Psoas muscle (tissue), 8 donors: ENCODE data around the gene PTPN3. TPM values are rescaled to one million over a fixed set of nuclear protein-coding genes. Genes with fewer than 3 reads are reported as not detected.
"Not testable (repeated sequence)": the region's sequence is repeated elsewhere in the genome, so short reads cannot be mapped to it uniquely, and the experiment has no call there.

Experiments
- ATAC-seq, 4 donors: fragments of 200-7000 bp; cut with Tn5 transposase; one replicate each; pipeline ENCODE4 v1.9.1; 2020; ENCODE audit warnings: moderate library complexity in 3 of 4, mild to moderate bottlenecking in 2 of 4
- DNase-seq, 2 donors: peaks; one replicate each; pipeline ENCODE4 v3.0.0-alpha.2; 2020
- H3K27ac ChIP-seq: fragments of 200-600 bp; one replicate; pipeline ENCODE4 v1.8.0; 2022
- H3K27me3 ChIP-seq, 3 donors: fragments of 200-600 bp in 1 of 3; one replicate each; pipeline versions ENCODE4 v1.6.1 to v1.8.0; 2013 to 2022; ENCODE audit warnings: low read length in 2 of 3, mild to moderate bottlenecking in 2 of 3, moderate library complexity in 1 of 3; ENCODE audit not compliant: insufficient read depth in 3 of 3
- H3K36me3 ChIP-seq, 2 donors: fragments of 200-600 bp in 1 of 2; one replicate each; pipeline versions ENCODE4 v1.6.1 to v1.8.0; 2013 to 2022; ENCODE audit warnings: low read depth in 1 of 2, mild to moderate bottlenecking in 1 of 2, moderate library complexity in 1 of 2; ENCODE audit not compliant: insufficient read depth in 1 of 2
- H3K4me1 ChIP-seq: fragments of 200-600 bp; one replicate; pipeline ENCODE4 v1.8.0; 2022
- H3K4me3 ChIP-seq: fragments of 200-600 bp; one replicate; pipeline ENCODE4 v1.8.0; 2022; ENCODE audit warnings: mild to moderate bottlenecking
- H3K9me3 ChIP-seq: fragments of 200-600 bp; one replicate; pipeline ENCODE4 v1.8.0; 2022
- WGBS, 3 donors: extraction: QIAGEN DNeasy Blood & Tissue Kit; methylation state at CpG; one replicate each; pipeline versions ENCODE4 v1.1.6 to v1.1.7; 2013; 5-methylcytosine and 5-hydroxymethylcytosine counted together
- intact Hi-C, 2 donors: fragments of 100-400 bp; cut with DNase I; formaldehyde crosslinking; loops; one replicate each; pipeline versions ENCODE4 v1.11.0 to v1.14.2; 2022
- polyA plus RNA-seq, 3 donors: library from polyadenylated mRNA; stranded (reverse); fragments of 200-250 nt; gene quantifications; one replicate each; pipeline ENCODE4 v1.2.3, GENCODE V29; 2013
- total RNA-seq, 4 donors: library from RNA; stranded (reverse); fragmentation: NEBNext Ultra II Directional in 2 of 4; extraction: Animal tissue kit (Norgen Biotek cat#: 25700) in 2 of 4; gene quantifications; one replicate each; pipeline versions ENCODE4 v1.2.1 to v1.2.4, GENCODE V29; 2021 to 2023
- TF ChIP-seq, protein P1 (sequence below): fragments of 200-600 bp; IDR thresholded peaks from one replicate; pipeline ENCODE4 v1.8.0; 2022; ENCODE audit warnings: antibody characterized with exemption
- donor health status: healthy with polysubstance abuse.
- donor health status: DM: no; HTN: no; CAD: no; lungs with moderate emphysema.
- donor health status: Bipolar disorder and iron deficiency.
- donor health status: healthy.
- donor health status: DM: yes; HTN: yes; CAD: no.
- donor health status: DM: no; HTN: no; CAD: no.
- donor health status: DM: no; HTN: no; CAD: no.
- donor health status: DM: yes; HTN: yes; CAD: no.

The PTPN3 gene
- total and polyA plus RNA-seq, 7 donors, result 8.8 to 130 (median 46.5) TPM

DNA sequence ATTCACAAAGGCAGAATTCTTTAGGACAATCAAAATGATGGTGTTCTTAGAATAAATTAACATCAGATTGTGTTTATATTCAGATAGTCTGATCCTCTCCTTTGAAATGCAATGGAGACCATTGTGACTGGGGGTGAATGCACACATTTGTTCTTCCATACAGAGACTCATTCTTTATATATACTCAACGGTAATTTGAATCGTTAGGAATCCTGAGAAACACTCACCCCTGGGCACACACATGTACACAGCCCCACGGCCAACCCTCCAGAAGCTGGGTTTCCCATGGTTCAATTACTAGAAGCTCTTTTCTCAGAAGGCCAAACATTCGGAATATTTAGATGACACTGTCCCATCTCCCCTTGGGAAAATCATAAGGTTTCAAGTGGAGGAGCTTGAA, 119.8 kb downstream of the PTPN3 start:
- no peak for DNase-seq
- no peak for ATAC-seq
- H3K36me3 ChIP-seq, result peaks cover 0 to 65% of the 10 kb centered on the region in 2 donors
- intact Hi-C loops, result no loop called here
- H3K27ac ChIP-seq, result no peak overlapping the region
- 56 to 81% (median 64%) methylated on average over 4 of the region's 4 CpGs for WGBS, 3 donors
- TF ChIP-seq, protein P1, sequence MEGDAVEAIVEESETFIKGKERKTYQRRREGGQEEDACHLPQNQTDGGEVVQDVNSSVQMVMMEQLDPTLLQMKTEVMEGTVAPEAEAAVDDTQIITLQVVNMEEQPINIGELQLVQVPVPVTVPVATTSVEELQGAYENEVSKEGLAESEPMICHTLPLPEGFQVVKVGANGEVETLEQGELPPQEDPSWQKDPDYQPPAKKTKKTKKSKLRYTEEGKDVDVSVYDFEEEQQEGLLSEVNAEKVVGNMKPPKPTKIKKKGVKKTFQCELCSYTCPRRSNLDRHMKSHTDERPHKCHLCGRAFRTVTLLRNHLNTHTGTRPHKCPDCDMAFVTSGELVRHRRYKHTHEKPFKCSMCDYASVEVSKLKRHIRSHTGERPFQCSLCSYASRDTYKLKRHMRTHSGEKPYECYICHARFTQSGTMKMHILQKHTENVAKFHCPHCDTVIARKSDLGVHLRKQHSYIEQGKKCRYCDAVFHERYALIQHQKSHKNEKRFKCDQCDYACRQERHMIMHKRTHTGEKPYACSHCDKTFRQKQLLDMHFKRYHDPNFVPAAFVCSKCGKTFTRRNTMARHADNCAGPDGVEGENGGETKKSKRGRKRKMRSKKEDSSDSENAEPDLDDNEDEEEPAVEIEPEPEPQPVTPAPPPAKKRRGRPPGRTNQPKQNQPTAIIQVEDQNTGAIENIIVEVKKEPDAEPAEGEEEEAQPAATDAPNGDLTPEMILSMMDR, result no peak
- no peaks in the 10 kb centered on the region for H3K27me3 ChIP-seq
- no peaks in the 10 kb centered on the region for H3K4me1 ChIP-seq
- H3K9me3 ChIP-seq, result no peaks in the 10 kb centered on the region
- H3K4me3 ChIP-seq, result no peak overlapping the region

DNA sequence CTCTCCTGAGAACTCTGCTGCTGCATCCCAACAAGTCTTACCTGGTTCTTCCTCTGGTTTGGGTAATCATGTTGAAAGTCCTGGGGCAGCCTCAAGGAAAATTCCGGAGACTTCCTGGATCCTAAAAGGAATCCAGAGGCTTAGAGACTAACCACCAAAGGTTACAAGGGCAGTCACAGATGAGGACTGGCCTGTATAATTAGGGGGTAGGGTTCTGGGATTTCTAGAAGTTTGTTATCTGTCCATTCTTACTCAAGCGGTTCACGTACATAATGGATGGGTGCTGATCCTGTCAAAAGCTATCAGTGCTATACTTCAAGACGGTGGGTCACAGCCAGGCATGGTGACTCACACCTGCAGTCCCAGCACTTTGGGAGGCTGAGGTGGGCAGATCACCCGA, 125.9 kb downstream of the PTPN3 start:
- Histone ChIP-seq H3K4me1 (no peaks in the 10 kb centered on the region), H3K36me3 (peaks cover 0 to 6% of the 10 kb centered on the region in 2 donors), H3K27me3 (no peaks in the 10 kb centered on the region), H3K9me3 (no peaks in the 10 kb centered on the region), H3K4me3 (no peak overlapping the region), H3K27ac (no peak overlapping the region)
- ATAC-seq (no peak), DNase-seq (no peak)
- WGBS, 3 donors, result 91 to 92% (median 91%) methylated on average over 5 of the region's 5 CpGs
- intact Hi-C loops, result no loop called here
- TF ChIP-seq, protein P1, result no peak

DNA sequence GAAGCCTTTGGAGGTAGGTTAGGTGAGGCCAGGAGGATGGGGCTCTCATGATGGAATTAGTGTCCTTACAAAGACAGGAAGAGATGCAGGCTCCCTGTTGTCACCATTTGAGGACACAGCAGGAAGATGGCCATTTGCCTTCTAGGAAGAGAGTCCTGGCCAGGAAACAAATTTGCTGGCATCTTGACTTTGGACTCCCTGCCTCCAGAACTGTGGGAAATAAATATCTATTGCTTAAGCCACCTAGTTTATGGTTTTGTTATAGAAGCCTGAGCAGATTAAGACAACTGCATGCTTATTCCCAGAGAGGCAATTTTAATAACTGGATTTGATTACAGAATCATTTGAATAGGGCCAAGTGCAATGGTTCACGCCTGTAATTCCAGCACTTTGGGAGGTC, 126.7 kb downstream of the PTPN3 start:
- DNase-seq (no peak), ATAC-seq (no peak)
- intact Hi-C loops, result no loop called here
- Histone ChIP-seq H3K27me3 (no peaks in the 10 kb centered on the region), H3K4me1 (no peaks in the 10 kb centered on the region), H3K4me3 (no peak overlapping the region), H3K27ac (no peak overlapping the region), H3K9me3 (no peaks in the 10 kb centered on the region), H3K36me3 (no peaks in the 10 kb centered on the region)
- WGBS, 3 donors, result 90 to 93% (median 91%) methylated on average over 1 of the region's 1 CpG
- TF ChIP-seq, protein P1, result no peak

DNA sequence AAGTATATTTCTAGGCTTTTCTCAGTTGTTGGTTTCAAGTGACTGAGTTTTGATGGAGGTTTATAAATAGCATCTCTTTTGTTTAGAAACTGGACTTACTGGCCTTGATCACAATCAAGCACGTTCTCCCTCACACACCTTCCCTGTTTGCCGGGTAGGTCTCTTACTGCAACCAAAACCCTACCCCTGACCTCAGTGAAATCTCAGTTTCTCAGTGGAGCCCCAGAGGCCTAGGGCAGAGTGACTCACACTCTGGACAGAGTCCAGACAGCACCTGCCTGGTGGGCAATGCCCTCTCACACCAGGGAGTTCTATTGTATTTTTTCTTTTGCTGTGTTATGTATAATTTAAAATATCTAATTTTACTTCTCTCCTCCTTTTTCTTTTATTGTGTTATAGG, 128.8 kb downstream of the PTPN3 start:
- no peak for ATAC-seq
- DNase-seq, result no peak
- TF ChIP-seq, protein P1, result no peak
- H3K9me3 ChIP-seq, result no peaks in the 10 kb centered on the region
- WGBS, 3 donors, result 72 to 86% (median 78%) methylated on average over 2 of the region's 2 CpGs
- H3K4me3 ChIP-seq, result no peak overlapping the region
- no peaks in the 10 kb centered on the region for H3K36me3 ChIP-seq
- no peaks in the 10 kb centered on the region for H3K27me3 ChIP-seq
- H3K4me1 ChIP-seq, result no peaks in the 10 kb centered on the region
- H3K27ac ChIP-seq, result no peak overlapping the region
- intact Hi-C loops, result no loop called here

DNA sequence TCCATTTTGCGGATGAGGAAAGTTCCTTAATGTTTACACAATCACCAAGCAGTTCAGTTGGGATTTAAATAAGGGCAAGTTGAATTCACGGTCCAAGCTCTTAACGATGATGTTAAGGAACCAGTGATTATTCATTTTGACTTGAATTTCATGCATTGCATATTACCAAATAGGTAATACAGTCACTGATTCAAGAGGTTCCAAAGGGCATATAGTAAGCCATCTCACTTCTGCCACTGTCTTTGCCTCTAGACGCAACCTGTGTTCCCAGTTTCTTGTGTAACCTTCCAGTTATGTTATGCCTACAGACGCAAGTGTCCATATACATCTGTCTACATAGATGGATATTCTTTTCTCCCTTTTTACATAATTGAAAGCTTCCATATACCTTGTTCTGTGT, 137.3 kb downstream of the PTPN3 start:
- TF ChIP-seq, protein P1, result no peak
- Histone ChIP-seq H3K27me3 (peaks cover 0 to 2% (median 0%) of the 10 kb centered on the region in 3 donors), H3K27ac (no peak overlapping the region), H3K36me3 (no peaks in the 10 kb centered on the region), H3K9me3 (no peaks in the 10 kb centered on the region), H3K4me3 (no peak overlapping the region), H3K4me1 (no peaks in the 10 kb centered on the region)
- no peak for DNase-seq
- 77 to 87% (median 85%) methylated on average over 5 of the region's 5 CpGs for WGBS, 3 donors
- intact Hi-C loops, result no loop called here
- no peak for ATAC-seq

DNA sequence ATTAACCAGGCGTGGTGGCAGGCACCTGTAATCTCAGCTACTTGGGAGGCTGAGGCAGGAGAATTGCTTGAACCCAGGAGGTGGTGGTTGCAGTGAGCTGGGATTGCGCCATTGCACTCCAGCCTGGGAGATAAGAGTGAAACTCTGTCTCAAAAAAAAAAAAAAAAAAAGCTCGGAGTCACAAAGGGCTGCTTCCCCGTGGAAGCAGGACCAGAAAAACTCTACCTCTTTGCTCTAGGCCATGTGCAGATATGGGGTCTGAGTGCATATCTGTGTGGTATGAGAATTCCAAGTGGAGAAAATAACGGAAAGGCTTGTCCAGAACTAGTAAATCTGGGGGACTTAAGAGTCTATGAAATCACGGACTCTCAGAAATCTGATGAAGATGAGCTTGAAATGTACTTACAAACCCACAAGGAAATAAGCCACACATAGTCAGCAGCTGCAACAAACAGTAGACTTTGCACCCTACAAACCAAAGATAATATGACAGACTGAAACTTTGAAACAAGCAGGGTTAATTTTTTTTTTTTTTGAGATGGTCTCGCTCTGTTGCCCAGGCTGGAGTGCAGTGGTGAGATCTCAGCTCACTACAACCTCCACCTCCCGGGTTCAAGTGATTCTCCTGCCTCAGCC, 139.0 kb downstream of the PTPN3 start:
- ATAC-seq, intact Hi-C loops, H3K27ac ChIP-seq, H3K4me1 ChIP-seq, H3K36me3 ChIP-seq, H3K27me3 ChIP-seq, DNase-seq, H3K9me3 ChIP-seq, H3K4me3 ChIP-seq: not testable (repeated sequence)
- WGBS, 3 donors, result 81 to 89% (median 86%) methylated on average over 8 of the region's 8 CpGs
